Measurements from ENCODE around the gene UPK3A. TPM values are rescaled to one million over a fixed set of nuclear protein-coding genes. Genes with fewer than 3 reads are reported as not detected.
A peak's percentile ranks its signal among the peaks of the same experiment; 100 is the strongest.

The UPK3A gene
- total and polyA plus RNA-seq, 2 of the 13 experiments (the other 11 are each of a cell fraction or from before 2014, with no cell fraction given) = 10.5 to 13.8 TPM

- TF ChIP-seq, protein P1, sequence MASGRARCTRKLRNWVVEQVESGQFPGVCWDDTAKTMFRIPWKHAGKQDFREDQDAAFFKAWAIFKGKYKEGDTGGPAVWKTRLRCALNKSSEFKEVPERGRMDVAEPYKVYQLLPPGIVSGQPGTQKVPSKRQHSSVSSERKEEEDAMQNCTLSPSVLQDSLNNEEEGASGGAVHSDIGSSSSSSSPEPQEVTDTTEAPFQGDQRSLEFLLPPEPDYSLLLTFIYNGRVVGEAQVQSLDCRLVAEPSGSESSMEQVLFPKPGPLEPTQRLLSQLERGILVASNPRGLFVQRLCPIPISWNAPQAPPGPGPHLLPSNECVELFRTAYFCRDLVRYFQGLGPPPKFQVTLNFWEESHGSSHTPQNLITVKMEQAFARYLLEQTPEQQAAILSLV (CRISPR knock-in tag; IDR thresholded peaks at IDR 0.05; ENCODE audit: borderline replicate concordance) = no peak
- TF ChIP-seq SKI (IDR thresholded peaks at IDR 0.05; ENCODE audit: partially characterized antibody) (peak; percentile 80), PHF8 (CRISPR knock-in tag; IDR thresholded peaks at IDR 0.05) (peak; percentile 51; the same call in 1 of the 2 replicates), ARID4A (CRISPR knock-in tag; IDR thresholded peaks at IDR 0.05; ENCODE audit: borderline replicate concordance) (peak; percentile 58; the same call in 1 of the 2 replicates), ZNF737 (CRISPR knock-in tag; IDR thresholded peaks at IDR 0.05; ENCODE audit: borderline replicate concordance) (no peak), YY1 (IDR thresholded peaks at IDR 0.05; ENCODE audit: insufficient read depth, insufficient replicate concordance, low read depth, low read length) (peak; percentile 44), ZSCAN31 (CRISPR knock-in tag; IDR thresholded peaks at IDR 0.05; ENCODE audit: low read depth) (peak; percentile 83), ZFP1 (CRISPR knock-in tag; IDR thresholded peaks at IDR 0.05) (peak; percentile 65; the same call in 1 of the 2 replicates), HMGXB4 (CRISPR knock-in tag; IDR thresholded peaks at IDR 0.05; ENCODE audit: borderline replicate concordance in 1 of 2, low read depth in 1 of 2) (peak; percentile 17 to 59; a peak in 3 of 4 replicates), TARDBP (CRISPR knock-in tag; IDR thresholded peaks at IDR 0.05) (peak; percentile 97), ZNF792 (CRISPR knock-in tag; IDR thresholded peaks at IDR 0.05) (no peak), THAP7 (CRISPR knock-in tag; IDR thresholded peaks at IDR 0.05) (peak; percentile 84), CEBPB (IDR thresholded peaks at IDR 0.05; ENCODE audit: borderline replicate concordance, low read depth, low read length) (no peak), ZSCAN21 (CRISPR knock-in tag; IDR thresholded peaks at IDR 0.05; ENCODE audit: borderline replicate concordance) (peak; percentile 73; the same call in 1 of the 2 replicates), SP1 (IDR thresholded peaks at IDR 0.05) (no peak), SP1 (CRISPR knock-in tag; IDR thresholded peaks at IDR 0.05) (peak; percentile 51; the same call in 1 of the 2 replicates), SIX4 (CRISPR knock-in tag; IDR thresholded peaks at IDR 0.05) (peak; percentile 45; the same call in 1 of the 2 replicates)
- TF ChIP-seq, protein P2, sequence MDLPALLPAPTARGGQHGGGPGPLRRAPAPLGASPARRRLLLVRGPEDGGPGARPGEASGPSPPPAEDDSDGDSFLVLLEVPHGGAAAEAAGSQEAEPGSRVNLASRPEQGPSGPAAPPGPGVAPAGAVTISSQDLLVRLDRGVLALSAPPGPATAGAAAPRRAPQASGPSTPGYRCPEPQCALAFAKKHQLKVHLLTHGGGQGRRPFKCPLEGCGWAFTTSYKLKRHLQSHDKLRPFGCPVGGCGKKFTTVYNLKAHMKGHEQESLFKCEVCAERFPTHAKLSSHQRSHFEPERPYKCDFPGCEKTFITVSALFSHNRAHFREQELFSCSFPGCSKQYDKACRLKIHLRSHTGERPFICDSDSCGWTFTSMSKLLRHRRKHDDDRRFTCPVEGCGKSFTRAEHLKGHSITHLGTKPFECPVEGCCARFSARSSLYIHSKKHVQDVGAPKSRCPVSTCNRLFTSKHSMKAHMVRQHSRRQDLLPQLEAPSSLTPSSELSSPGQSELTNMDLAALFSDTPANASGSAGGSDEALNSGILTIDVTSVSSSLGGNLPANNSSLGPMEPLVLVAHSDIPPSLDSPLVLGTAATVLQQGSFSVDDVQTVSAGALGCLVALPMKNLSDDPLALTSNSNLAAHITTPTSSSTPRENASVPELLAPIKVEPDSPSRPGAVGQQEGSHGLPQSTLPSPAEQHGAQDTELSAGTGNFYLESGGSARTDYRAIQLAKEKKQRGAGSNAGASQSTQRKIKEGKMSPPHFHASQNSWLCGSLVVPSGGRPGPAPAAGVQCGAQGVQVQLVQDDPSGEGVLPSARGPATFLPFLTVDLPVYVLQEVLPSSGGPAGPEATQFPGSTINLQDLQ (CRISPR knock-in tag; IDR thresholded peaks at IDR 0.05) = peak; percentile 35; the same call in 1 of the 2 replicates
Measured at GRCh38 chr22:45273452-45274075, 11.2 kb upstream of the UPK3A start (continued).
